Glomerular visceral epithelial cell (primary cell): ENCODE measurements around the gene RALGPS2.

Experiments
- DNase-seq: peaks from one replicate; pipeline ENCODE4 v3.0.0-alpha.2; 2016; ENCODE audit errors: extremely low spot score

The RALGPS2 gene

DNA sequence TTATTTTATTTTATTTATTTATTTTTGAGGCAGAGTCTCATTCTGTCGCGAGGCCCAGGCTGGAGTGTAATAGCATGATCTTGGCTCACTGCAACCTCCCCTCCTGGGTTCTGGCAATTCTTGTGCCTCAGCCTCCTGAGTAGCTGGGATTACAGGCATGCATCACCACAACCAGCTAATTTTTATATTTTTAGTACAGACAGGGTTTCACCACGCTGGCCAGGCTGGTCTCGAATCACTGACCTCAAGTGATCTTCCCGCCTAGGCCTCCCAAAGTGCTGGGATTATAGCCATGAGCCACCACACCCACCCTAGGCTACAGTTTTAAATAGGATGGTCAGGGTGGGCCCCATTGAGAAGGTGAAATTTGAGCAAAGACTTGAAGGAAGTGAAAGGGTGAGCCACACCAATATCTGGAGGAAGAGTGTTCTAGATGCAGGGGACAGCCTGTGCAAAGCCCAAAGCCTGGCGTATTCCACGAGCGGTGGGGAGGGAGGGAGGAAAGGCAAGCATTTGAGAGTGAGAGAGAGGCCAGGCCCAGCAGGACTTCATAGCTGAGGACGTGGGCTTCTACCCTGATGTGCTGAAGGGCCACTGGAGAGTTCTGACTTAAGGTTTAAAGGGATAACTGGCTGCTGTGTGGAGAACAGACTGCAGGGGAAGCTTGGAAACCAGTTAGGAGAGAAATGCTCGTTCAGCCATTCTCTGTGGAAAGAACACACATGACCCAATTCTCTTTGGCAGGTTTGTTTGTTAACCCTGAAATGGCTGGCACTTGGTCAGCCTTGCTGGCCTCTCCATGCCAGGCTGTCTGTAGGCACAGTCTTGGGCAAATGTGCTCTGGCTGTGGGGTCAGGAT is 238.0 kb downstream of the RALGPS2 start:
- DNase-seq, result no peak

DNA sequence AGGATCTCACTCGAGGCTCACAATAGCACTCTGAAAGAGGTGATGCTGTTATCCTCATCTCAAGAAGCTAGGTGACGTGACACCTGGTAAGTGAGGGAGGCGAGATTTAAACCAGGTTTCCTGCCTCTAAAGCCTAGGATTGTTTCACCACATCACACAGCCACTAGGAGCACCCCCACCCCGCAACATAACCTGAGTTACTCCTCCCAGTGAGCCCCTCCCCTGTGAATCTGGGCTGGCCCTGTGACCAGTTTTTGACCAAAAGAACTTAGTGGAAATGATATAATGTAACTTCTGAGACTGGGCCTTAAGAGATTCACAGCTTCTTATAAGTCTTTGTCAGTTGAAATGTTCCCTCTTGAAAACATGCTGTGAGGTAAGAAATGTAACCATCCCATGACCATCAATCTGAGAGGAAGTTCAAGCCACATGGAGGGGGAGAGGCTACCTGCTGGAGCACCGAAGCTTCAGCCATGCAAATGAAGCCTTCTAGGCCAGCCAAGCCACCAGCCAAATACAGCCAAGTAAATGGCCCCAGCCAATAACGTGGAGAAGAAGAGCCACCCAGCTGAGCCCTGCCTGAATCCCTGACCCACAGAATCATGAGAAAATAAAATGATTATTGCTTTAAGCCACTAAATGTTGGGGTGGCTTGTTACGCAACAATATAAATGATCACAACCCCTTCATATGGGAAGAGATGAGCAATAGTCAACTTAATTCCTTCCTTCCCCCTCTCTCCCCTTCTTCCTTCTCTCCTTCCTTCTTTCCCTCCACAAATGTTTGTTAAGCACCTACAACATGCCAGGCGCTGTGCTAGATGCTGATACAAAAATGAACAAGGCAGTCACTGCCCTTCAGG is 239.7 kb downstream of the RALGPS2 start:
- DNase-seq, result no peak

DNA sequence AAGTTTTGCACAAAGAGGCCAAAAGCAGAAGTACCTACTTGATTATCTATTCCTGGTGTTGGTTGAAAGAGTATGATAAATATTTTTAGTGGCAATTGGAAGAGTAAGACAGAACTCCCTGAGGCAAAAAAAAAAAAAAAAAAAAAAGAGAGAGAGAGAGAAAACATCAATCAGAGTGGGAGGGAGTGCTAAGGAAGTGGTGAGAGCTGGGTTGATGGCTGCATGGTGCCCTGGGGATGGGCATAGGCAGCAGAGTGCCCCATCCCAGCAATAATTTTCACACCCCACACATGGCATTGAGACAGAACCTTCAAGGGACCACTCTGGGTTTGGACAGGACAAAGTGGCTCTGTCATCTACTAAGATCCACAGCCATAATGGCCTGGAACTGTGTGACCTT is 241.3 kb downstream of the RALGPS2 start:
- no peak for DNase-seq

DNA sequence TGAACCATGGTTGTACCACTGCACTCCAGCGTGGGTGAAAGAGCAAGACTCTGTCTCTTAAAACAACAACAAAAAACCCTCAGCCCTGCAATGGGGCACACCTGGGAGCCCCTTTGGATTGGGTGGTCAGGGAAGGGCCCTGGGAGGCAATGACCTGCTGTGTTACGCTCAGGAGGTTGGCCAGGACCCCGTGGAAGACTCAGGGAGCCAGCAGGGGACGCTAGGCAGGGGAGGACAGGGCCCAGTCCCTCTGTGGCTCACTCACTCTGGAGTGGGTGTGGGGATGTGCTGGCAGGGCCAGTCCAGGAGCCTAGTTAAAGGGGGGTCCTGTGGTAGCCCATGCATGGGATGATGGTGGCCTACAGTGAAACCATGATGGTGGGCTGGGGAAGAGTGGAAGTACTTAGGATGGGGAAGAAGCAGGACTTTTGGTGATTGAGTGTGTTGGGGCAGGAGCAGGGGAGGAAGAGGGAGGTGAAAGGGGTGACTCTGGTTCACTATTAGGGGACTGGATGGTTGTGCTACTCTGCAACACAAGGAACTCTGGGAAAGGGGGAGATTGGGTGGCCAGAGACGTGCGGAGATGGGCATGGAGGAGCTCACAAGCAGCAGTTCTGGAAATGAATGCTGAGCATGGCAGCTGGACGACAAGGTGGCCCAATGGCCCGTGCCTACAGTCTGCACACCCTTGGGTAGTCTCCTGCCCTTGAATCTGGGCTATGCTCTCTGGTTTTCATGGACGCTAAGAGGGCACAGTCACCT is 244.4 kb downstream of the RALGPS2 start:
- DNase-seq, result no peak

DNA sequence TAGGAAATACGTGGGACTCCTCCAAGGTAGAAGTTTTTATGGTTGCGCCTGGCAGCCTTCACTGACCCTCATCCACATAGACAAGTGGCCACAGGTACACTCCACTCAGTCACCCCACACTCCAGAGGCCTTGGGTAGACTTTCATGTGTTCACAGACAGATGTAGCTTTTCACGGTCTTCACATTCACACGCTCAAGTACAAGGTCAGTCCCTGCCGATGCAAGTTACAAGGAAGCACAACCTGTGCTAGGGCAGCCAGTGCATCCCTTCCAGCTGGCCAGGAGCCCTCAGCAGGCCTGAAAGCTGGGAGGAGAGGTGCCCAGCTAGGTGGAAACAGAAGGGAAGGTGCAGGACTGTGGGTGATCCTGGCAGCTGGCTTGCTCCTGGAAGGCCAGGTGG is 245.1 kb downstream of the RALGPS2 start:
- DNase-seq, result no peak
